MM.1S (cell line): ENCODE results near the gene LCLAT1.

Experiments used
- CTCF ChIP-seq: fragments of 300-600 bp; sonication (generic); IDR thresholded peaks from 2 replicates; pipeline ENCODE4 v1.5.1; 2016; ENCODE audit warnings: antibody characterized with exemption, low read length, mixed read lengths
- EZH2 ChIP-seq: fragments of 300-600 bp; sonication (generic); optimal IDR thresholded peaks from 2 replicates; pipeline ENCODE3; 2017; ENCODE audit warnings: low read depth, mild to moderate bottlenecking, antibody characterized with exemption, low read length, mixed read lengths
- EZH2phosphoT487 ChIP-seq: fragments of 300-600 bp; sonication (generic); IDR thresholded peaks from 2 replicates; pipeline ENCODE4 v1.6.1; 2018; ENCODE audit warnings: antibody characterized with exemption, low read length

GRCh38 chr2:30643674-30644073, 196.6 kb downstream of the LCLAT1 start:
- no peak for TF ChIP-seq CTCF
- TF ChIP-seq EZH2: no peak
- no peak for TF ChIP-seq EZH2phosphoT487
